Activated T-helper 1 cell treated with anti-CD3 and anti-CD28 coated beads, Interleukin-2, amount 50 U/mL, for 16 hours (primary cell): ENCODE data around the gene CMPK2.

Experiments
- DNase-seq, 2 donors: peaks; one replicate each; pipeline ENCODE4 v3.0.0-alpha.2; 2020; ENCODE audit warnings: low read depth in 1 of 2, low spot score in 1 of 2

CMPK2 gene

DNA sequence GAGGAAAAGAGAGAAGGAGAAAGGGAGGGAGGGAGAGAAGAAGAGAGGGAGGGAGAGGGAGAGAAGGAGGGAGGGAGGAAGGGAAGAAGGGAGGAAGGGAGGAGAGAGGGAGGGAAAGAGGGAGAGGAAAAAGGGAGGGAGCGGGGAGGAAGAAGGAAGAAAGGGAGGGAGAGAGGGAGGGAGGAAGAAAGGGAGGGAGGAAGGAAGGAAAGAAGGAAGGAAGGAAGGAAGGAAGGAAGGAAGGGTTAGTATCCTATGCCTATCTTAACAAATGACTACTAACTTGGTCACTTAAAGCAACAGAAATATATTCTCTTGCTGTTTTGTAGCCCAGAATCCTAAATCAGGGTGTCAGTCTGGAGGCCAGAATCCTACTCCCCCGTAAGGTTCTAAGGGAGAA is 52.1 kb downstream of the CMPK2 start:
- no peak for DNase-seq

DNA sequence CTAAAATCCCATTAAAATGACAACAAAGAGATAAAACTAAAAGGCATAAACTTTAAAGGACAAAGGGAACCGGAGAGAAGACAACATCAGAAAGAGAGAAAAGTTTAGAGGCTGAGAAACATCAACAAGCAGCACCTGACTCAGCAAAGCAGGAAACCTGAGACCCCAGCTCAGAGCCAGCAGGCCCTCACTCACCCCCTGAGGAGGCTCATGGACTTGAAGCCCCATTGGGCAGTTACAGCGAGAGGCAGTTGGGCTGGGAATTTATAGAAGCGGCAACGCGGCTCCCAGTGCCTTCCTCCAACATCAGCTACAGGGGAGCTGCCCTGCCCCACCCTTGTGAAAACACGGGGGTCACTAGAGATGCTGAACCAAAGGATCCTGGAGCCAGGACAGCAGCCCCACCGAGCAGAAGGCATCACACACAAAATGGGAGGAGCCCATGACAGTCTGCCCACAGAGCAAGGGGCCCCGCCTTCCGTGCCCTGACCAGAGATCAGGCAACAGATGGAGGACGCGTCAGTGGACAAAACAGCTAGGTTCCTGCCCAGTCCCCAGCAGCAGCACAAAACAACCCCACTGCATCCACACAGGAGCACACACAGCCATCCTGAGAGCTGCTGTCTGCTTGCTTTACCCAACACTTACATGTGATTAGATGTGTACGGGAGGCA is 52.7 kb downstream of the CMPK2 start:
- no peak for DNase-seq

DNA sequence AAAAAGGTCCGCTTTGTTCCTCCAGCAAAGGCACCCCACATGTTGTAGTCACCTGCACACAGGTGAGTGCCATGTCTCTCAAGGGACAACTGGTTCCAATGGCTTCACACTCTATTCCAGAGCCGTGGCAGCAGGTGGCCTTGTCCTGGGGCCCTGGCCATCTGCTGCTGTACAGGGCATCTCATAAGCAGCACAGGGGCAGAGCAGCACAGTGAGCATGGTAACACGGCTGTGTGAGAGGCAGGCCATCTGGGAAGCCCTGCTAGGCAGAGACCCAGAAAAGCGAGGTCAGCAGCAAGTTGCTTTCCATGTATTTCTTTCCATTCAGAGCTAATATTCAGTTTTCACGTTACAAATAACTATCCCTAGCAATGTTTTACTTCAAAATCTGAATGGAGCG is 54.7 kb downstream of the CMPK2 start:
- no peak for DNase-seq

DNA sequence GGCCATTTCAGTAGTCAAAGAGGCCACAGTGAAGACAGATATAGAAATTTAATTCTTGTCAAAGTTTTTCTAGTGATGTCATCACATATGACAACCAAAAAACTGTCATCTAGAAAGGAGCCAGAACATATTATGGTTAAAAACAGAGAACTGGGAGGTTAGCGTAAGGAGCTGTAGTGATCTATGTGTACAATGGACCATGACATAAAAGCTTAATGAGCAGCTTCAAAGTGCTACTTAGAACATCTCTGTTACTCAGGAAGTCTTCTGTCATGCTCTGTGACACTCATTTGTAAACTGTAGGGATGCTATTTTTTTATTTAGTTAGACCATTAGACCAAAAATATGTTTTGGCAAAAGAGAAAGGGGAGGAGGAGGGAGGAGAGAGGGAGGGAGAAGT is 57.3 kb downstream of the CMPK2 start:
- DNase-seq, result no peak

GRCh38 chr2:6806604-6807003 is 59.1 kb downstream of the CMPK2 start:
- no peak for DNase-seq

GRCh38 chr2:6800553-6800952 is 65.2 kb downstream of the CMPK2 start:
- DNase-seq, result no peak
